ENCODE data around the gene SPATS2.

DNA sequence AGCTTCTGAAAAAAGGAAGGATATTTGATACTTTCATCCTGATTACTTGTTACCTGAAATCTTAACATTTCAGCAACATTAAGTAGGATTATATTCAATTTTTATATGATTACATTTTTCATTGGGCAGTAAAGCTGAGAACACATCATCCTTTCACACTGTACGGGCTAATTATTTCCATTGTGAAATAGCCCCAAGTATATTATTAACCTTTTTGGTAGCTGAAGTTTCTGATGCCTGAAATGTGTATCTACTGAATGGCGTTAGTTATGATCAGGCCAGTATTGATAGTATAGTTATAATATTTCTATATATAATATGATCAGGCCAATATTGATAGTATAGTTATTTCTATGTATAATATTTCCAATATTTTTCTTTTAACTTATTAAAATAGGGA, 10.1 kb downstream of the SPATS2 start:
- TF ChIP-seq, protein P1, sequence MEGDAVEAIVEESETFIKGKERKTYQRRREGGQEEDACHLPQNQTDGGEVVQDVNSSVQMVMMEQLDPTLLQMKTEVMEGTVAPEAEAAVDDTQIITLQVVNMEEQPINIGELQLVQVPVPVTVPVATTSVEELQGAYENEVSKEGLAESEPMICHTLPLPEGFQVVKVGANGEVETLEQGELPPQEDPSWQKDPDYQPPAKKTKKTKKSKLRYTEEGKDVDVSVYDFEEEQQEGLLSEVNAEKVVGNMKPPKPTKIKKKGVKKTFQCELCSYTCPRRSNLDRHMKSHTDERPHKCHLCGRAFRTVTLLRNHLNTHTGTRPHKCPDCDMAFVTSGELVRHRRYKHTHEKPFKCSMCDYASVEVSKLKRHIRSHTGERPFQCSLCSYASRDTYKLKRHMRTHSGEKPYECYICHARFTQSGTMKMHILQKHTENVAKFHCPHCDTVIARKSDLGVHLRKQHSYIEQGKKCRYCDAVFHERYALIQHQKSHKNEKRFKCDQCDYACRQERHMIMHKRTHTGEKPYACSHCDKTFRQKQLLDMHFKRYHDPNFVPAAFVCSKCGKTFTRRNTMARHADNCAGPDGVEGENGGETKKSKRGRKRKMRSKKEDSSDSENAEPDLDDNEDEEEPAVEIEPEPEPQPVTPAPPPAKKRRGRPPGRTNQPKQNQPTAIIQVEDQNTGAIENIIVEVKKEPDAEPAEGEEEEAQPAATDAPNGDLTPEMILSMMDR (IDR thresholded peaks at IDR 0.05; ENCODE audit: low read length): no peak
- no peak for TF ChIP-seq EZH2 (IDR thresholded peaks at IDR 0.05; ENCODE audit: borderline replicate concordance, low read length)

Measured in OCI-LY1 (cell line).